ENCODE measurements around the gene KCND1. TPM values are rescaled to one million over a fixed set of nuclear protein-coding genes. Genes with fewer than 3 reads are reported as not detected.

Gene KCND1
- total and polyA plus RNA-seq, 10 of the 15 experiments (the other 5 are each of a cell fraction or from before 2014, with no cell fraction given): 0.02 to 1.0 (median 0.39) TPM

DNA sequence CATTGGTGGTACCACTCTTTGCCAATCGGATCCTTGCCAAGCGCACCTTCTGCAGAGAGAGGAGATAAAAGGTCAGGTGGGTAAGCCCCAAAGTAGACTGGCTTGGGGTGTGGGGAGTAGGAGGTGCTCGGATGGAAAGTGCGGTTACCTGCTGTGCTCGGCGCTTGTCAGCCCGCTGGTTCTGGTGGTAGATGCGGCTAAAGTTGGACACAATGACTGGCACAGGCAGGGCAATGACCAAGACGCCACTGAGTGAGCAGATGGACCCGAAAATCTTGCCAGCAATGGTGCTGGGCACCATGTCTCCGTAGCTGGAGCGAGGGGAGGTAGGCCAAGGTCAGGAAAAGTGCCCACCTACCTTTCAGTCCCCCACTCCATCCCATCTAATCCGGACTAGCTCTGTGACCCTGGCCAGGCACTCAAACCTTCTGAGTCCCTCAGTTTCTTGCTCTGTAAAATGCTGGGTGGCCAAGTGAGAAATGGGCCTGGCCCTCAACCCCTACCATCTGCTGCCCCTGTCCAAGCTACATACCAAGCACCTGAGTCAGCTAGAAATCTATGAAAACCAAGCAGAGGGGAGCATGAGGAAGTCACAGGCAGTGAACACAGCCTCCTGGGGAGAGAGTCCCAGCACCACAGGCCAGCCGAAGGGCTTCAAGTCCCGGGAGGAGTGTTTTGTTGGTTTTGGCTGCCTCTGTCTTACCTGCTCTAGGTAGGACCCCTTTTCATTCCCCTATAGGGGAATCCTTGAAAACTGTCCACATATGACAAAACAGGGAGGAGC is 4.7 kb downstream of the KCND1 start:
- Histone ChIP-seq H3K27ac (ENCODE audit: control insufficient read depth, insufficient read depth) (no peak overlapping the region), H3K4me2 (ENCODE audit: control insufficient read depth, insufficient read depth) (no peak overlapping the region), H3K9ac (ENCODE audit: control insufficient read depth, insufficient read depth, low read length) (no peak overlapping the region), H4K20me1 (ENCODE audit: control insufficient read depth, insufficient read depth) (no peaks in the 10 kb centered on the region), H3K36me3 (ENCODE audit: control insufficient read depth in 2 of 2, insufficient read depth in 2 of 2, low read length in 1 of 2) (no peaks in the 10 kb centered on the region; a peak in 1 of 4 replicates), H3K4me3 (no peak overlapping the region), H3K4me1 (ENCODE audit: control insufficient read depth, insufficient read depth, low read length) (peaks cover 6% of the 10 kb centered on the region), H3K9me3 (replicated peaks; ENCODE audit: control insufficient read depth, insufficient read depth, low read length) (no peaks in the 10 kb centered on the region; the same call in 2 of the 3 replicates), H2AFZ (ENCODE audit: control insufficient read depth, low read depth, low read length) (no peak overlapping the region), H3K79me2 (ENCODE audit: control insufficient read depth, insufficient read depth, low read length) (no peaks in the 10 kb centered on the region), H3K27me3 (replicated peaks in 1 of 2; ENCODE audit: control insufficient read depth in 2 of 2, insufficient read depth in 2 of 2, low read length in 1 of 2) (no peaks in the 10 kb centered on the region)
- ChIA-PET POLR2A (no interaction called here), SMC1A (ENCODE audit: uncharacterized antibody, unreplicated experiment) (no interaction called here), CTCF (no interaction called here), RAD21 (ENCODE audit: unreplicated experiment) (no interaction called here)
- 42% methylated on average over 15 of the region's 15 CpGs for WGBS (ENCODE audit: insufficient coverage, insufficient replicate concordance, low lambda C conversion rate, missing lambda C conversion rate)
- intact Hi-C loops (cut with micrococcal nuclease; ENCODE audit: unreplicated experiment) (no loop called here), in situ Hi-C loops (cut with MboI) (loop anchor here (5.0 kb wide), 1 partner anchor 75 kb away; the partner anchor contains the start of gene TFE3)
- no TSS peak for BruUV-seq (replicated peaks)
- DNase-seq (ENCODE audit: low read depth, low spot score) (no peak), FAIRE-seq (no peak), ATAC-seq (no peak)
- no peak for TF ChIP-seq JUNB (IDR thresholded peaks at IDR 0.05)

DNA sequence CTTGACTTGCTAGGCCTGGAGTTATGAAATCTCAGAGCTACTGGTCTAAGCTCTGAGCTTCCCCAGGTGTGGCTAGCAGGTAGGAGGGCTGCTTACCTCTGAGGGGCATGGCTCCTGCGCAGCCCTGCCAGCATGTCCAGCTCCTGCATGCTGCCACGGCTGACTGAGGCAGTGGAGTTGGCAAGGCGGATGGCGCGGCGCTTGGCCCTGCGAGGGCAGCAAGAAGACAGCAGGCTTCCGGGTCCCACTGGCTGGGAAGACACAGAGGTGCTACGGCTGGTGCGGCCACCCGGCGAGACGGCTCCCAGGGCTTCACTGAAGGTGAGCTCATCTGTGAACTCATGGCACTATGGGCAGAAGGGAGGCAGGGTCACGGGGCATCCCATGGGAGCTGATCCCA is 5.7 kb downstream of the KCND1 start:
- DNase-seq (ENCODE audit: low read depth, low spot score): no peak
- Histone ChIP-seq H3K79me2 (ENCODE audit: control insufficient read depth, insufficient read depth, low read length) (no peaks in the 10 kb centered on the region), H3K36me3 (ENCODE audit: control insufficient read depth in 2 of 2, insufficient read depth in 2 of 2, low read length in 1 of 2) (no peaks in the 10 kb centered on the region), H3K4me1 (ENCODE audit: control insufficient read depth, insufficient read depth, low read length) (peaks cover 5% of the 10 kb centered on the region), H4K20me1 (ENCODE audit: control insufficient read depth, insufficient read depth) (no peaks in the 10 kb centered on the region), H2AFZ (ENCODE audit: control insufficient read depth, low read depth, low read length) (no peak overlapping the region), H3K9me3 (replicated peaks; ENCODE audit: control insufficient read depth, insufficient read depth, low read length) (no peaks in the 10 kb centered on the region; the same call in 2 of the 3 replicates), H3K4me3 (no peak overlapping the region), H3K4me2 (ENCODE audit: control insufficient read depth, insufficient read depth) (no peak overlapping the region), H3K9ac (ENCODE audit: control insufficient read depth, insufficient read depth, low read length) (no peak overlapping the region), H3K27ac (ENCODE audit: control insufficient read depth, insufficient read depth) (no peak overlapping the region), H3K27me3 (replicated peaks in 1 of 2; ENCODE audit: control insufficient read depth in 2 of 2, insufficient read depth in 2 of 2, low read length in 1 of 2) (no peaks in the 10 kb centered on the region)
- no peak for FAIRE-seq
- intact Hi-C loops (cut with micrococcal nuclease; ENCODE audit: unreplicated experiment): no loop called here
- POLR2A ChIA-PET: interaction anchor here (0.6 kb wide), 1 partner anchor 78 kb away, joined by 3 read pairs; no protein-coding TSS in a partner anchor
- RAD21 ChIA-PET (ENCODE audit: unreplicated experiment): no interaction called here
- CTCF ChIA-PET: no interaction called here
- ATAC-seq: no peak
- SMC1A ChIA-PET (ENCODE audit: uncharacterized antibody, unreplicated experiment): no interaction called here
- BruUV-seq (replicated peaks): no TSS peak
- TF ChIP-seq POU2F2 (IDR thresholded peaks at IDR 0.05; ENCODE audit: borderline replicate concordance, low read depth, low read length) (no peak), HDAC2 (IDR thresholded peaks at IDR 0.05) (no peak), ASH2L (IDR thresholded peaks at IDR 0.05; ENCODE audit: borderline replicate concordance, low read depth) (no peak), LARP7 (IDR thresholded peaks at IDR 0.05) (no peak), MEF2A (IDR thresholded peaks at IDR 0.05; ENCODE audit: insufficient read depth, low read depth, low read length) (no peak), SREBF2 (IDR thresholded peaks at IDR 0.05; ENCODE audit: low read length) (no peak), TCF3 (IDR thresholded peaks at IDR 0.05; ENCODE audit: borderline replicate concordance, insufficient read depth, low read depth, low read length) (no peak), GATAD2B (conservative IDR thresholded peaks at IDR 0.05; ENCODE audit: low read depth) (no peak)
- TF ChIP-seq, protein P1, sequence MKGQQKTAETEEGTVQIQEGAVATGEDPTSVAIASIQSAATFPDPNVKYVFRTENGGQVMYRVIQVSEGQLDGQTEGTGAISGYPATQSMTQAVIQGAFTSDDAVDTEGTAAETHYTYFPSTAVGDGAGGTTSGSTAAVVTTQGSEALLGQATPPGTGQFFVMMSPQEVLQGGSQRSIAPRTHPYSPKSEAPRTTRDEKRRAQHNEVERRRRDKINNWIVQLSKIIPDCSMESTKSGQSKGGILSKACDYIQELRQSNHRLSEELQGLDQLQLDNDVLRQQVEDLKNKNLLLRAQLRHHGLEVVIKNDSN (IDR thresholded peaks at IDR 0.05; ENCODE audit: borderline replicate concordance, extremely low read length, insufficient read depth, low read depth, low read length): no peak
- 81% methylated on average over 14 of the region's 14 CpGs for WGBS (ENCODE audit: insufficient coverage, insufficient replicate concordance, low lambda C conversion rate, missing lambda C conversion rate)
- in situ Hi-C loops (cut with MboI): loop anchor here (5.0 kb wide), 1 partner anchor 76 kb away; the partner anchor contains the start of gene TFE3

Measured in GM12878 (cell line).